K562 (cell line): Measurements from ENCODE around the gene PSMB10.

Experiments used
- ATF1 ChIP-seq, 2 experiments: fragments of 450-650 bp in 1 of 2; IDR thresholded peaks; 2 replicates each; pipeline ENCODE4 v1.6.1; 2016; ENCODE audit warnings: missing compliant biosample characterization in 1 of 2, missing genetic modification characterization in 1 of 2
- ELF2 ChIP-seq: fragments of 250-450 bp; sonication (Bioruptor Pico); IDR thresholded peaks from 2 replicates; pipeline ENCODE4 v1.5.0; 2021; ENCODE audit warnings: mild to moderate bottlenecking
- ELK3 ChIP-seq: fragments of 450-650 bp; formaldehyde crosslinking; IDR thresholded peaks from 2 replicates; pipeline ENCODE4 v1.4.0; 2020; ENCODE audit warnings: mild to moderate bottlenecking
- JUND ChIP-seq, 2 experiments: IDR thresholded peaks; 2 replicates in 1 of 2; 3 replicates in 1 of 2; pipeline ENCODE4 v1.6.1; 2011; ENCODE audit warnings: borderline replicate concordance in 2 of 2, low read depth in 2 of 2, low read length in 2 of 2, improper control_type of control experiment in 1 of 2, missing biosample characterization in 1 of 2, missing genetic modification characterization in 1 of 2, missing genetic modification reagents in 1 of 2
- NFRKB ChIP-seq: fragments of 450-650 bp; IDR thresholded peaks from 2 replicates; pipeline ENCODE4 v1.6.1; 2016; ENCODE audit warnings: low read depth
- NR2C2 ChIP-seq, 2 experiments: fragments of 200-800 bp in 1 of 2; sonication (Bioruptor generic) in 1 of 2; sonication (generic) in 1 of 2; formaldehyde crosslinking in 1 of 2; IDR thresholded peaks; 2 replicates each; pipeline versions ENCODE4 v1.6.1 to v1.8.0; 2016 to 2022; ENCODE audit warnings: mild to moderate bottlenecking in 1 of 2, missing compliant biosample characterization in 1 of 2, missing genetic modification characterization in 1 of 2, missing genetic modification reagents in 1 of 2
- POLR2A ChIP-seq: fragments of 450-650 bp; conservative IDR thresholded peaks from 2 replicates; pipeline ENCODE4 v1.6.1; 2016
- RAD51 ChIP-seq: fragments of 450-650 bp; IDR thresholded peaks from 2 replicates; pipeline ENCODE4 v1.7.1; 2016; ENCODE audit warnings: low read depth, mild to moderate bottlenecking, borderline replicate concordance
- RBBP5 ChIP-seq: fragments of 200-600 bp; sonication (generic); IDR thresholded peaks from 2 replicates; pipeline ENCODE4 v1.6.1; 2012; ENCODE audit warnings: borderline replicate concordance, mild to moderate bottlenecking, low read length, control low read depth, inconsistent platforms; ENCODE audit not compliant: insufficient read depth, poor library complexity, severe bottlenecking
- ZNF274 ChIP-seq: IDR thresholded peaks from 2 replicates; pipeline ENCODE4 v1.6.1; 2011; ENCODE audit warnings: low read depth, mild to moderate bottlenecking, low read length, moderate library complexity, borderline replicate concordance

GRCh38 chr16:67910158-67910557, 26.5 kb downstream of the PSMB10 start:
- TF ChIP-seq JUND (IDR thresholded peaks at IDR 0.05; ENCODE audit: borderline replicate concordance, low read depth, low read length) (no peak), JUND (tag; IDR thresholded peaks at IDR 0.05; ENCODE audit: borderline replicate concordance, low read depth, low read length) (no peak), POLR2A (no peak), ZNF274 (no peak), NFRKB (no peak), NR2C2 (CRISPR knock-in tag; IDR thresholded peaks at IDR 0.05) (no peak), NR2C2 (tag; IDR thresholded peaks at IDR 0.05) (no peak), ELK3 (CRISPR knock-in tag) (no peak), ELF2 (CRISPR knock-in tag) (no peak), RBBP5 (no peak), RAD51 (no peak), ATF1 (CRISPR knock-in tag; IDR thresholded peaks at IDR 0.05) (no peak), ATF1 (tag; IDR thresholded peaks at IDR 0.05) (no peak)
